Breast epithelium (tissue), 4 donors: ENCODE data around the gene TSTD1. TPM values are rescaled to one million over a fixed set of nuclear protein-coding genes. Genes with fewer than 3 reads are reported as not detected.
"Not testable (repeated sequence)": the region's sequence is repeated elsewhere in the genome, so short reads cannot be mapped to it uniquely, and the experiment has no call there.

ENCODE experiments used
- DNase-seq, 2 donors: peaks; one replicate each; pipeline ENCODE4 v3.0.0-alpha.2; 2019; ENCODE audit warnings: low spot score in 2 of 2
- H3K27ac ChIP-seq, 2 donors: fragments of 200-600 bp; sonication (generic) in 1 of 2; one replicate each; pipeline ENCODE4 v1.5.1; 2016 to 2019; ENCODE audit warnings: mild to moderate bottlenecking in 1 of 2
- H3K27me3 ChIP-seq, 2 donors: fragments of 200-600 bp; sonication (generic) in 1 of 2; one replicate each; pipeline versions ENCODE4 v1.5.1 to v1.6.0; 2017 to 2019; ENCODE audit warnings: control low read depth in 1 of 2, mild to moderate bottlenecking in 1 of 2
- H3K36me3 ChIP-seq: fragments of 200-600 bp; one replicate; pipeline ENCODE4 v1.5.1; 2019
- H3K4me1 ChIP-seq, 2 donors: fragments of 200-600 bp; sonication (generic); one replicate each; pipeline ENCODE4 v1.5.1; 2016 to 2019; ENCODE audit warnings: control low read depth in 1 of 2
- H3K4me3 ChIP-seq, 3 donors: fragments of 200-600 bp; sonication (generic); 1 replicate in 2 of 3; 2 replicates in 1 of 3; pipeline ENCODE4 v1.5.1; 2016 to 2019; ENCODE audit warnings: mild to moderate bottlenecking in 3 of 3, moderate library complexity in 2 of 3
- H3K9me3 ChIP-seq, 2 donors: fragments of 200-600 bp; sonication (generic) in 1 of 2; one replicate each; pipeline ENCODE4 v1.5.1; 2016 to 2019; ENCODE audit warnings: control low read depth in 1 of 2
- CTCF ChIP-seq, 3 donors: fragments of 450-650 bp; IDR thresholded peaks; one replicate each; pipeline ENCODE4 v1.5.1; 2016 to 2017; ENCODE audit warnings: antibody characterized with exemption in 3 of 3, mild to moderate bottlenecking in 3 of 3, moderate library complexity in 3 of 3
- POLR2A ChIP-seq: fragments of 450-650 bp; IDR thresholded peaks from one replicate; pipeline ENCODE4 v1.6.1; 2016; ENCODE audit warnings: antibody characterized with exemption, mild to moderate bottlenecking, moderate library complexity
- POLR2AphosphoS5 ChIP-seq, 3 donors: sonication (generic); formaldehyde crosslinking; IDR thresholded peaks; one replicate each; pipeline ENCODE4 v1.6.1; 2017; ENCODE audit warnings: antibody characterized with exemption in 3 of 3
- intact Hi-C: fragments of 100-400 bp; cut with DNase I; formaldehyde crosslinking; loops from one replicate; pipeline ENCODE4 v1.15.1; 2023; ENCODE audit warnings: low total_unique reads
- total RNA-seq, 3 donors: library from RNA; depleted of rRNA; stranded (reverse); fragments of >200 nt; gene quantifications; one replicate each; pipeline ENCODE4 v1.1.0, GENCODE V29; 2016

TSTD1 gene
- total RNA-seq, 3 donors from 2014 or later: 57.3 to 217 (median 109) TPM

- TF ChIP-seq CTCF (IDR thresholded peaks at IDR 0.05) (no peak), POLR2AphosphoS5 (IDR thresholded peaks at IDR 0.05) (no peak), POLR2A (no peak)
- DNase-seq: no peak
- H3K4me1 ChIP-seq: no peaks in the 10 kb centered on the region
- no peak overlapping the region for H3K4me3 ChIP-seq
- no peaks in the 10 kb centered on the region for H3K27me3 ChIP-seq
- H3K27ac ChIP-seq: no peak overlapping the region
- H3K9me3 ChIP-seq: no peaks in the 10 kb centered on the region
- peaks cover 8% of the 10 kb centered on the region for H3K36me3 ChIP-seq
- intact Hi-C loops: no loop called here
Measured at GRCh38 chr1:161000736-161001480, 37.9 kb downstream of the TSTD1 start.

- Histone ChIP-seq H3K4me3 (no peak overlapping the region), H3K9me3 (no peaks in the 10 kb centered on the region), H3K27me3 (no peaks in the 10 kb centered on the region), H3K4me1 (no peaks in the 10 kb centered on the region), H3K27ac (no peak overlapping the region), H3K36me3 (peaks cover 8% of the 10 kb centered on the region)
- DNase-seq: no peak
- TF ChIP-seq CTCF (IDR thresholded peaks at IDR 0.05): no peak
- no peak for TF ChIP-seq POLR2A
- TF ChIP-seq POLR2AphosphoS5 (IDR thresholded peaks at IDR 0.05): no peak
- intact Hi-C loops: no loop called here
Measured at GRCh38 chr1:160999376-160999775, 39.4 kb downstream of the TSTD1 start.

- peak; percentile 8 to 50 (median 37) for TF ChIP-seq CTCF (IDR thresholded peaks at IDR 0.05)
- TF ChIP-seq POLR2A: no peak
- TF ChIP-seq POLR2AphosphoS5 (IDR thresholded peaks at IDR 0.05): peak in 1 of 3 donors; percentile 33
- H3K9me3 ChIP-seq: no peaks in the 10 kb centered on the region
- no peak for DNase-seq
- H3K27me3 ChIP-seq: no peaks in the 10 kb centered on the region
- peak overlapping the region; percentile 50 to 75 for H3K27ac ChIP-seq
- H3K4me3 ChIP-seq: no peak overlapping the region
- H3K36me3 ChIP-seq: peaks cover 8% of the 10 kb centered on the region
- no peaks in the 10 kb centered on the region for H3K4me1 ChIP-seq
- intact Hi-C loops: no loop called here
Measured at GRCh38 chr1:160997323-160998038, 41.3 kb downstream of the TSTD1 start.

GRCh38 chr1:160996178-160996577 lies 42.6 kb downstream of the TSTD1 start:
- Histone ChIP-seq H3K36me3 (peaks cover 8% of the 10 kb centered on the region), H3K27ac (no peak overlapping the region), H3K27me3 (no peaks in the 10 kb centered on the region), H3K9me3 (no peaks in the 10 kb centered on the region), H3K4me1 (no peaks in the 10 kb centered on the region), H3K4me3 (no peak overlapping the region)
- intact Hi-C loops: no loop called here
- TF ChIP-seq POLR2A: no peak
- no peak for TF ChIP-seq CTCF (IDR thresholded peaks at IDR 0.05)
- TF ChIP-seq POLR2AphosphoS5 (IDR thresholded peaks at IDR 0.05): no peak
- DNase-seq: no peak

GRCh38 chr1:160993544-160994193 lies 45.1 kb downstream of the TSTD1 start:
- Histone ChIP-seq H3K27me3 (no peaks in the 10 kb centered on the region), H3K36me3 (no peaks in the 10 kb centered on the region), H3K4me1 (no peaks in the 10 kb centered on the region), H3K4me3 (no peak overlapping the region), H3K27ac (no peak overlapping the region), H3K9me3 (no peaks in the 10 kb centered on the region)
- intact Hi-C loops: no loop called here
- TF ChIP-seq POLR2AphosphoS5 (IDR thresholded peaks at IDR 0.05): no peak
- TF ChIP-seq CTCF (IDR thresholded peaks at IDR 0.05): peak in 2 of 3 donors; percentile 22 to 40
- no peak for TF ChIP-seq POLR2A
- DNase-seq: no peak

GRCh38 chr1:160992036-160992435 lies 46.7 kb downstream of the TSTD1 start:
- H3K4me3 ChIP-seq, H3K9me3 ChIP-seq, H3K27ac ChIP-seq, intact Hi-C loops, H3K27me3 ChIP-seq, H3K36me3 ChIP-seq, H3K4me1 ChIP-seq, DNase-seq: not testable (repeated sequence)
